ENCODE data around the gene RESP18.
"Not testable (repeated sequence)": the region's sequence is repeated elsewhere in the genome, so short reads cannot be mapped to it uniquely, and the experiment has no call there.

Gene RESP18

GRCh38 chr2:219325657-219326315 lies 6.8 kb downstream of the RESP18 start:
- no peak for DNase-seq (ENCODE audit: low read depth in 2 of 3, low spot score in 1 of 3)

DNA sequence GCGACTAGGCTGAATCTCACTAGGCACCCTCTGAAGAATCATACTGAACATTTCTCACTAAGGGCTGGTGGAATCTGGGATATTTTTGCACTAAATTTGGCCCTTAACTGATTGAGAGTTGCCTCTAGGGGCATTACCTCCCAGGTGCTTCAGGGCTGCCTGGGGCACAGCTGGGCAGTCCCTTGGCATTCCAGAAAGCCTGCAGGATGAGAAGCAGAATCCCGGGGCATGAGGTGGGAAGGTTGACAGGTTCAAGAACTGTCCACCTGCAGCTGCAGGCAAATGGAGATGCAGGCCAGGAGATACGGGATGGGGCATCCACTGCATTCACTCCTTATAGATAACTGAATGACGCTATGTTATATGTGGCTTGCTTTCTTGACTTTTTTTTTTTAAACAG lies 7.4 kb downstream of the RESP18 start:
- DNase-seq (ENCODE audit: low read depth in 2 of 3, low spot score in 1 of 3) = no peak

GRCh38 chr2:219323434-219323833 lies 9.1 kb downstream of the RESP18 start:
- DNase-seq (ENCODE audit: low read depth in 2 of 3, low spot score in 1 of 3) = no peak

DNA sequence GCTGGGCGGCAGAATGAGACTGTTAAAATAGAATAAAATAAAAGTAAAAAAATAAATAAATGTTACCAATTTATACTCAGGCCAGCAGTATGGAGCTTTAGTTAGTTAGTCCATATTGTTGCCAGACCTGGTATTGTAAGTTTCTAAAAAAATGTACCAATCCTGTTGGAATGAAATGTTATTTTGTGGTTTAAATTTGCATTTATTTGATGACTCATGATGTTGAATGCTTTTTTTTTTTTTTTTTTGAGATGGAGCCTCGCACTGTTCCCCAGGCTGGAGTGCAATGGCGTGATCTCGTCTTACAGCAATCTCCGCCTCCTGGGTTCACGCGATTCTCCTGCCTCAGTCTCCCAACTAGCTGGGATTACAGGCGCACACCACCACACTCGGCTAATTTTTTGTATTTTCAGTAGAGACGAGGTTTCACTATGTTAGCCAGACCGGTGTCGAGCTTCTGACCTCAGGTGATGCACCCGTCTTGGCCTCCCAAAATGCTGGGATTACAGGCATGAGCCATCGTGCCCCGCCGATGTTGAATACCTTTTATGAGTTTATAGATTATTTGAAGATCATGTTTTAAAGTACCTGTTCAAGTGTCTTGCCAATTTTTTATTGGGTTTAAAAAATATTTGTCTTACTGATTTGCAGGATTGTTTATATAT lies 17.6 kb downstream of the RESP18 start:
- DNase-seq (ENCODE audit: low read depth in 2 of 3, low spot score in 1 of 3) = no peak

- DNase-seq (ENCODE audit: low read depth in 2 of 3, low spot score in 1 of 3) = not testable (repeated sequence)
Measured at GRCh38 chr2:219312683-219313263, 19.8 kb downstream of the RESP18 start.

GRCh38 chr2:219309278-219309677 lies 23.3 kb downstream of the RESP18 start, which contains the start of gene PTPRN:
TSS of gene PTPRN (minus strand) at chr2:219309401. CDS start at chr2:219309332, 69 bp downstream.
- no peak for DNase-seq (ENCODE audit: low read depth in 2 of 3, low spot score in 1 of 3)

DNA sequence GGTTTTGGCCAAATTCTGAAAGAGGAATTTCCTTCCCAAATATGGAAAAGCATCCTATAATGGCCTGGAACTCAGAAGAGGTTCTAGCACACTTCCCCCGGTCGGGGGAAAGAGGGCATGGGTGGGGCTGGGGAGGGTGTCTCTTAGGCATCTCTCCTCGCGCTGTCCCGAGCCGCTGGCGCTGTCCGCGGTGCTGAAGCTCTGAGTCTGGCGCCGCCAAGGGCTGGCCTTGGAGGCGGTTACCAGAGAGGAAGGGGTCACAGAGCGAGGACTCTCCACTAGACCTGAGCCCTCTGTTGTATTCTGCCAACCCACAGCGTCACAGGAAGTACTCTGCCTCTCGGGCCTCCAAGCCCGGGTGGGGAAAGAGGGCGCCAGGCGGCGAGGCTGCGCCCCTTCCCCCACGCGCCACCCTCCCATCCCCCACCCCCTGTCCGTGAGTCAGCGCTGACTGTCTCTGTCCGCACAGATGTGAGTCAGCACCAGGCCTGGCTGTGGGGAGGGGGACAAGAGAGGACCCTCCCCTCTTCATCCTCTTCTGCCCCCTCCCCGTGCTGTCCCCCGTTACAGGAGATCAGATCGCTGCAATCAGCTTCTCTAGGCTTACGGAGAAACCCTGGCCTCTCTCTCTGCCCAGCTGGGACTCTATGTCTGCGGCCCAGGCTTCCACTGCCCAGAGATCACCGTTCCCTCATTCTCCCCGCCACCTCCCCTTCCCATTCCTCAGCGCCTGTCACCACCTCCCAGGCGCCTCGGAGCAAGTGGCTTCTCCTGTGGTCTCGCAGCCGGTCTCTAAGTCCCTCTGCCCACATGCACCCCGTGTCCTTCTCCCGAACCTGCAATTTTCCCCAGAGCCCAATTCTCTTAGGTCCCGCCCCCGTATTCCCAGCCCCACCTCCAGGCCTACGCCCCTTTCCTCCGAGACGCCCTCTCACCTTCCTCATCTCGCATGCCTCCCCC lies 24.1 kb downstream of the RESP18 start:
- peak; percentile 34 to 62 (median 60) for DNase-seq (ENCODE audit: low read depth in 2 of 3, low spot score in 1 of 3)

DNA sequence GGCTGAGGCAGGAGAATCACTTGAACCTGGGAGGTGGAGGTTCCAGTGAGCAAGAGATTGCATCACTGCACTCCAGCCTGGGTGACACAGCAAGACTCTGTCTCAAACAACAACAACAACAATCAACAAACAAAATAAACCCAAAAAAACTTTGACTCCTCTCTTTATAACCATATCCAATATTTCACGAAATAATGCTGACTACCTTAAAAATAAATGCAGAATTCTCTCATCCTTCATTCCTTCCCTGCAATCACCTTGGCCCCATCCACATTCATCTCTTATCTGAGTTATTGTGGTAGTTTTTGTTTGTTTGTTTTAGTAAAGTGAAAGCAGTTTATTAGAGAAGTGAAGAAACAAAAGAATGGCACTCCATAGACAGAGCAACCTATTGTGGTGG lies 26.5 kb downstream of the RESP18 start:
- DNase-seq (ENCODE audit: low read depth in 2 of 3, low spot score in 1 of 3) = no peak

DNA sequence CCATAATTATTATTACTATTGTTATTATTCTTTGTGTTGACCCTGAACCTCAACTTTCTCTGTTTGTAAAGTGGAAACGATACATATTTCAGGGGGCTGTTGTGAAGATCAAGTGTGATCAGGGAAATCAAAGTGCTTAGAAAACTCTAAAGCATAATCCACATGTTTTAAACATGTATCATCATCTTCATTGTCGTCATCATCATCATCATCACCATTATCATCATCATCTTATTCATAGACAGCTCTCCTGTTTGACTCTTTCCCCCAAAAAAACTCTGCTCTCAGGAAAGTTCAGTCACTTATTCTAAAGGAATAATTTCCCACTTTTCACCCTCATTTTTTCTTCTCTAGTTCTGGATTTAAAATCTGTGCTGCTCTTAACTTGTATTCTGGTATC lies 28.3 kb downstream of the RESP18 start:
- no peak for DNase-seq (ENCODE audit: low read depth in 2 of 3, low spot score in 1 of 3)

- no peak for DNase-seq (ENCODE audit: low read depth in 2 of 3, low spot score in 1 of 3)
Measured at GRCh38 chr2:219302412-219302968, 30.1 kb downstream of the RESP18 start.

DNA sequence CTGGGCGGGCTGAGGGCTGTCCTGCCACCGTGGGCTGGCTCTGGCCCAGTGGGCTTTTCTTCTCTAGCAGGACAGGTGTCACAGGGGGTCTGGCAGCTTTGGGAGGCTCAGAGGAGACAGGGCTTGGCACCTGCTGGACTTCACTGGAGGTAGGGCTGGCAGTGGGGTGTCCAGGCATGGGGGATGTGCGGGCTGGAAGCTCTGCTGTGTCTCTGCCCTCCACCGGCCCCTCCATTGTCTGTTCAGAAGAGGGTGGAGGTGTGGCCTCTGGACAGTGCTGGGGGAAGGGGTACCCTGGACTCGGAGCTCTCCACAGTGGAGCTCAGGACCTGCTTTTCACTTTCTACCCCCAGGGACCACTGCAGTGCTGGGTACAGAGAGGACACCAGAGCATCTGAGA lies 32.5 kb downstream of the RESP18 start:
- no peak for DNase-seq (ENCODE audit: low read depth in 2 of 3, low spot score in 1 of 3)

DNA sequence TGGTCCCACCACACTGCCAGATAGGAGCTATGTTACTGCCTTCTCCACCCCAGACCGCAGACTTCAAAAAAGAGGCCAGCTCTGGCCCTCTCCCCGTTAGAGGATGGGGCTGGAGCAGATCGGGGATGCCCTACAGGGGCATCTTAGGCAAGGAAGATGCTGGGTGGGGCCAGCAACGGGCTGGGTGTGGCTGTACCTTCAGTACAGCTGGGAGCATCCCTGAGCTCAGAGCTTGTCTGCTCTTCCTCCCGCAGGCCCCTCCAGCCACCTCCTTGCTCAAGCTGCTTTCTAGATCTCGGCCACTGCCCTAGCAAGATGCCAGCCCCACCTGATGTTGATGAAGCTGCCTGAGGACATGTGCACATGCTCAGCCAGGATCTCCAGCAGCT lies 33.2 kb downstream of the RESP18 start:
- no peak for DNase-seq (ENCODE audit: low read depth in 2 of 3, low spot score in 1 of 3)

DNA sequence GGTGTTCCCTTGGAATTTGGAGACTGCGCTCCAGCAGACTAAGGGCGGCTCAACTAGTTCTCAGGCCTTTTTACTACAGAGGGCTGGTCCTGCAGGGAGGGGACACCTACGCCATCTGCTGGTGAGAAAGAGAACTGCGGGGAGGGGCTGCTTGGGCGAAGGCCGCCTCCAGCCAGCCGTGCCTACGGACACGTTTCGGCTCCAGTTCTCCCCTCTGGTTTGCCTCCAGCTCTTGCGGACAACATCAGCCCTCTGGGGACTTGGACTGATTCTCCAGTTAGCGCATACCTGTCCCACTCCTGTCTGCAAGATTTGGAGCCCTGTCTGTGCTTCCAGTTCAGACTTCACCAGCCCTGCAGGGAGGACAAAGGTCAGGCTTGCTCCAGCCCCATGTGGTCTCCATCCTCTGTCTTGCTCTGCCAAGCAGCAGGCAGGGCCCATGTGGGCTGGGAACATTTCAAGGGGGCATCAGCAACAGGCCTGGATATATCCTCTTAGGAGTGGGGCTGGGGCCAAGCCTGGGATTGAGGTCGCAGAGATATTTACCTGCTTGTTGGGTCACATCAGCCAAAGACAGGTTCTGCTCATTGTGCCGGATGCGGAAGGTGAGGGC lies 33.7 kb downstream of the RESP18 start:
- peak; percentile 82 to 98 (median 87) for DNase-seq (ENCODE audit: low read depth in 2 of 3, low spot score in 1 of 3)

DNA sequence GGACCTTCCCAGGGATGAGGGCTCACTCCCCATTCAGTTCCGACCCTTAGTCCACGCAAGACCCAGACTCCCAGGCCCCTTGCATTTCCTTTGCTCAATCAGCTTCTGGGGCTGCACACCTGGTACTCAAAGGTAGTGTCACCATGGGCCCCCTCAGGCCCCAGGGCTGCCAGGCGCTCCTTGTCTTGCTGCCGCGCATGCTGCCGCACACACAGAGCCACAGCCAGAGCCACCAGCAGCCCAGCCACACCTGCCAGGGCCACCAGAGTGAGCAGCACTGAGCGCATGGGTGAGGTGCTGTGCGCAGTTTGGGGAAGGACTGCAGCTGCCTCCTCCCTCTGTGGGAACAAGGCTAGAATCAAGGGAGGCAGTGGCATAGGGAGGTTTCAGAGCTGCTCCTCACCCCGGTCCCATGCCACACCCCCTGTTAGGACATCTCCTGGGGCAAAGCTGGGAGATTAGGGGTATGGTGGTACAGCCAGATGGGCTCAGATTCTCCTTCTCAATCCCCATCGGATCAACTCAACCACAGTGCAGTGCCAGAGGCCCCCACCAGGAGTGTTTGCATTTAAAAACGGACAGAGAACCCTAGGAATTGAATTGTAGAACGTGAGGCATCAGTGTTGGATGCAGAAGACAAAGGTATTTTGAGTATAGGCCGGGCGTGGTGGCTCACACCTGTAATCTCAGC lies 34.6 kb downstream of the RESP18 start:
- no peak for DNase-seq (ENCODE audit: low read depth in 2 of 3, low spot score in 1 of 3)

DNA sequence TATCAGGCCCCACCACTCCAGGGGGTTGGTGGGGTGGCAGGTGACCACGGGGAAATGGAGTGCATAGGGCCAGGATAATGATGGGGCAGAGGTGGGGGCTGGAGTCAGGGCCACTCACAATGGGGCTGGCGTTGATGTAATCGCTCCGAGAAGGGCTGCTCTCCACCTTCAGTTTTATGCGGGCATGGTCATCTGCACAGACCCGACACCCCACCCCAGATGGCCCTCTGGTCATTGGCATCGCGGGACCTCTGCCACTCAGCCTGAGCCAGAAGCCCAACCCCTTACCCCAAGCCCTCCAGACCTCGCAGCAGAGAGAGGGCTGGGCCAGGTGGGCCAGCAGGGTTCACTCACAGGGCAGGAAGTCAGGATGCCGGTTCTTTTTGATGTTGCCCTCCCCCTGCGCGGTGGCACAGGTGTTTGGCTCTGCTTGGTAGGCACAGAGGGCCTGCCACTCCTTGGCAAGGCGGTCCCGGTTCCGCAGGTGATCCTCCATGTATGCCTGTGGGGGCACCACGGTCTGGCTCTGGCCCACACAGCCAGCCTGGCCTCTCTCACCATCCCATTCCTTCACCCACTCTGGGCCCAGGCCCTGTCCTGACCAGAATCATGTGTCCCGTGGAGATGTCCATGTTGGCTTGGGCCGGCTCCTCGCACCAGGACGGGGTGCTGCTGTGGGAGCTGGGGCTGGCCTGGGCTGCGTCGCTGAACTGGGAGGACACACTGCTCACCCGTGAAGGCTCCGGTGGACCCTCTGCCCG lies 35.7 kb downstream of the RESP18 start:
- no peak for DNase-seq (ENCODE audit: low read depth in 2 of 3, low spot score in 1 of 3)

DNA sequence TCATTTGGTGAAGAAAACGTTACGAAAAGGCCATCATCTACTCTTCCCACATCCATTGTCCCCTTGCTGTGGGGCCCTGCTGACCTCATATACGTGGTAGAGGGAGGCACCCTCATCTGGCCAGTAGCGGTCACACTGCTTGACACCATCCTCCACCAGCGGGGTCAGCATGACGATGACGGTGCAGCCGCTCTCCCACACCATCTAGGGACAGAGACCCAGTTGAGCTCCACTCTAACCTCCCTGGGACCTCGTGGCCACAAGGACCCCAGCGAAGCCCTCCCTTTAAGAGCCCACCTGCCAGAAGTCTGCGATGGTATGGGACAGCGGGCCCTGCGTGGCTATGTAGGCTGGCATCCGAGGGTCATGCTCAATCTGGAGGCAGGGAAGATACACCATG lies 36.4 kb downstream of the RESP18 start:
- no peak for DNase-seq (ENCODE audit: low read depth in 2 of 3, low spot score in 1 of 3)

- DNase-seq (ENCODE audit: low read depth in 2 of 3, low spot score in 1 of 3) = peak; percentile 80 to 86 (median 84)
Measured at GRCh38 chr2:219294356-219295351, 37.9 kb downstream of the RESP18 start.

- DNase-seq (ENCODE audit: low read depth in 2 of 3, low spot score in 1 of 3) = no peak
Measured at GRCh38 chr2:219293736-219294231, 38.8 kb downstream of the RESP18 start.
